Nephron (organoid): ENCODE data around the gene HIPK2.

Experiments
- H3K27ac Mint-ChIP-seq, 3 experiments: 2 replicates each; pipeline ENCODE4 v1.8.0; 2020; ENCODE audit warnings: mixed read lengths in 3 of 3, mild to moderate bottlenecking in 2 of 3, moderate library complexity in 1 of 3
- H3K27me3 Mint-ChIP-seq: 2 replicates; pipeline ENCODE4 v1.8.0; 2021; ENCODE audit warnings: low read depth, mild to moderate bottlenecking, moderate library complexity, mixed read lengths
- H3K36me3 Mint-ChIP-seq: 2 replicates; pipeline ENCODE4 v1.8.0; 2020; ENCODE audit warnings: low read depth, mixed read lengths
- H3K4me1 Mint-ChIP-seq: 2 replicates; pipeline ENCODE4 v1.8.0; 2020; ENCODE audit warnings: mixed read lengths
- H3K4me3 Mint-ChIP-seq, 3 experiments: 2 replicates each; pipeline ENCODE4 v1.8.0; 2020; ENCODE audit warnings: mild to moderate bottlenecking in 3 of 3, mixed read lengths in 3 of 3, moderate library complexity in 2 of 3
- H3K9me3 Mint-ChIP-seq: 2 replicates; pipeline ENCODE4 v1.8.0; 2020; ENCODE audit warnings: mixed read lengths
- TF ChIP-seq, protein P1 (sequence below), 3 experiments: fragments of 200-600 bp; sonication (generic); IDR thresholded peaks; one replicate each; pipeline ENCODE4 v1.5.0; 2021; ENCODE audit warnings: antibody characterized with exemption in 3 of 3; ENCODE audit not compliant: unreplicated experiment in 3 of 3

Gene HIPK2

DNA sequence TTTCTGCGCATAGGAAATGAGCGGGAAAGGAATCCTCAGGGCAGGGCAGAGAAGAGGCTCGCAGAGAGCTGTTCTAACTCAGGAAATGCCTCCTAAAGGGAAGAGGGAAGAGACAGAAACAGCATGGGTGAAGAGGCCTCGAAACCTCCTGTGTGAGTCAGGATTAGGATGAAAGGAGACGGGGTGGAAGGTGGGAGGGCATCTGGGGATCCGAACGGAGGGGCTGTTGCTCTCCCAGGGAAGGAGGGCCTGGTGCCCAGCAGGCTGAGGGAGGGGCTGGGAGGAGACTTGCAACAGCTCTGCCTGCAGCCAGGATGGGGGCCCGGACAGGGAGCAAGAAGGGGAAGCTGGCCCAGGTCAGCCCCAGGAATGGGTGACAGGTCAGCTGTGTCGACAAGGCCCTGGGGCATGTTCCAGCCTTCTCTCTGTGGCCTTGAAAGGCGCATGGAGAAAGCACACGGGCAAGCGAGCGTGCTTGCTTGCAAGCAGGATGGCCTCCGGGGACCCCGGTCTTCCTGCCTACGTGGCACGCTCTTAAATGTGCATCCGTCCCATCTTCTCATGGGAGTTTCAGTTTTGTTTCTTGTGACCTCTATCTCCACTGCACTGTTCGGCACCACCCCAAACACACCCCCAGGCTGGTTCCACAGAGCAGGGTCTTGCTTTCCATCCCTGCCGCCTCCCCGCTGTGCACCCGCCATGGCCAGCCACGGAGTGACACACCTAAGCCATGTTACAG, 63.5 kb downstream of the HIPK2 start:
- peaks cover 15% of the 10 kb centered on the region for H3K4me1 Mint-ChIP-seq
- H3K36me3 Mint-ChIP-seq, result peaks cover 65% of the 10 kb centered on the region
- H3K27me3 Mint-ChIP-seq, result no peaks in the 10 kb centered on the region
- H3K27ac Mint-ChIP-seq, result peak overlapping the region in 1 of 3 experiments; percentile 33
- TF ChIP-seq, protein P1, sequence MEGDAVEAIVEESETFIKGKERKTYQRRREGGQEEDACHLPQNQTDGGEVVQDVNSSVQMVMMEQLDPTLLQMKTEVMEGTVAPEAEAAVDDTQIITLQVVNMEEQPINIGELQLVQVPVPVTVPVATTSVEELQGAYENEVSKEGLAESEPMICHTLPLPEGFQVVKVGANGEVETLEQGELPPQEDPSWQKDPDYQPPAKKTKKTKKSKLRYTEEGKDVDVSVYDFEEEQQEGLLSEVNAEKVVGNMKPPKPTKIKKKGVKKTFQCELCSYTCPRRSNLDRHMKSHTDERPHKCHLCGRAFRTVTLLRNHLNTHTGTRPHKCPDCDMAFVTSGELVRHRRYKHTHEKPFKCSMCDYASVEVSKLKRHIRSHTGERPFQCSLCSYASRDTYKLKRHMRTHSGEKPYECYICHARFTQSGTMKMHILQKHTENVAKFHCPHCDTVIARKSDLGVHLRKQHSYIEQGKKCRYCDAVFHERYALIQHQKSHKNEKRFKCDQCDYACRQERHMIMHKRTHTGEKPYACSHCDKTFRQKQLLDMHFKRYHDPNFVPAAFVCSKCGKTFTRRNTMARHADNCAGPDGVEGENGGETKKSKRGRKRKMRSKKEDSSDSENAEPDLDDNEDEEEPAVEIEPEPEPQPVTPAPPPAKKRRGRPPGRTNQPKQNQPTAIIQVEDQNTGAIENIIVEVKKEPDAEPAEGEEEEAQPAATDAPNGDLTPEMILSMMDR (IDR thresholded peaks at IDR 0.05; ENCODE audit: unreplicated experiment in 3 of 3), result no peak
- no peaks in the 10 kb centered on the region for H3K9me3 Mint-ChIP-seq
- H3K4me3 Mint-ChIP-seq, result no peak overlapping the region

DNA sequence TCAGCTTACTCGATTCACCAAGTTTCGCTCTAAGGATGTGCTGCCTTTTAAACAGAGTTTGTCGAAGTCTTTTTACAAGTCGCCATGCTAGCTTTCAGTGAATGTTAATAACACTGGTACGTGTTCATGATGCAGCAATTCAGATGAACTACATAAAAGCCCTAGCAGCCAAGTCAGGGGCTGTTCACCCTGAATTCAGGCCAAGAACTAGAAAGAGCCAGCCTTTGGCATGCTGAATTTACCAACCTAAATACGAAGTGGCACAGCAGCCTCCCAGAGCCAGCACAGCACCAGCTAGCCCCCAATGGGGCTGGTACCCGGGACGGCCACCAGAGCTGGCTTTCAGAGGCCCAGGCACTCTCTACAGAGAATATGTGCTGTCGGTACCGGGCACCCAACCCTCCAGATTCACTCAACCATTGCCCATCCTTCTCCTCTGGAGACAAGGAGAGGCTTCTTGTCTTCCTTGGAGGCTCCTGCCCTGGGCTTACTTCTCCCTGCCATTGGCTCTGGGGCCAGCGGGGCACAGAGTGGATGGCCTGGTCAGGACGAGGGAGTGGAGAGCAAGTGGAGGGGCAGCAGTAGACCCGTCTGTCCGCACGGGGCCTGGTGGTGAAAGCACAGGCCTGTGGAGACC, 64.2 kb downstream of the HIPK2 start:
- H3K27me3 Mint-ChIP-seq, result no peaks in the 10 kb centered on the region
- no peaks in the 10 kb centered on the region for H3K9me3 Mint-ChIP-seq
- no peak overlapping the region for H3K4me3 Mint-ChIP-seq
- TF ChIP-seq, protein P1 (IDR thresholded peaks at IDR 0.05; ENCODE audit: unreplicated experiment in 3 of 3), result no peak
- peaks cover 69% of the 10 kb centered on the region for H3K36me3 Mint-ChIP-seq
- H3K27ac Mint-ChIP-seq, result peak overlapping the region in 1 of 3 experiments; percentile 33
- peaks cover 19% of the 10 kb centered on the region for H3K4me1 Mint-ChIP-seq

DNA sequence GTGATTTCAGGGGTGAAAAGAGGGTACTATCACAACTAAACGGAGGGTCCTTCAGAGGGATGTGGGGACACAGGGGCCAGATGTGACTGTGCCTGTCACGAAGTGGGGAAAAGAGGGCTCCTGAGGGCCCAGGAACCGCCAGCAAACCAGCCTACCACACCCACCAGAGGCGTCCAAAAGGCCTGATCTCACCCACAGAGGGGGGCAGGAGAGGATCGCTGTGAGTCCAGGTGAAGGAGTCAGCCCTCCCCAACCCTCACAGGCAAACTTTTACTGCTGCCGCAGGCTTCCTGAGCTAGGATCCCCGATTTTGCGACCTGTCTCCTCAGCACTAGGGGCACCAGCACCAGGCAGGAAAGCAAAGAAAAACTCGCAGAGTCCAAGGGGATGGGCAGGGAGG, 64.7 kb downstream of the HIPK2 start:
- peaks cover 19% of the 10 kb centered on the region for H3K4me1 Mint-ChIP-seq
- no peaks in the 10 kb centered on the region for H3K27me3 Mint-ChIP-seq
- H3K36me3 Mint-ChIP-seq, result peaks cover 69% of the 10 kb centered on the region
- no peak overlapping the region for H3K4me3 Mint-ChIP-seq
- H3K9me3 Mint-ChIP-seq, result no peaks in the 10 kb centered on the region
- TF ChIP-seq, protein P1 (IDR thresholded peaks at IDR 0.05; ENCODE audit: unreplicated experiment in 3 of 3), result no peak
- peak overlapping the region; percentile 15 to 38 (median 33) for H3K27ac Mint-ChIP-seq

DNA sequence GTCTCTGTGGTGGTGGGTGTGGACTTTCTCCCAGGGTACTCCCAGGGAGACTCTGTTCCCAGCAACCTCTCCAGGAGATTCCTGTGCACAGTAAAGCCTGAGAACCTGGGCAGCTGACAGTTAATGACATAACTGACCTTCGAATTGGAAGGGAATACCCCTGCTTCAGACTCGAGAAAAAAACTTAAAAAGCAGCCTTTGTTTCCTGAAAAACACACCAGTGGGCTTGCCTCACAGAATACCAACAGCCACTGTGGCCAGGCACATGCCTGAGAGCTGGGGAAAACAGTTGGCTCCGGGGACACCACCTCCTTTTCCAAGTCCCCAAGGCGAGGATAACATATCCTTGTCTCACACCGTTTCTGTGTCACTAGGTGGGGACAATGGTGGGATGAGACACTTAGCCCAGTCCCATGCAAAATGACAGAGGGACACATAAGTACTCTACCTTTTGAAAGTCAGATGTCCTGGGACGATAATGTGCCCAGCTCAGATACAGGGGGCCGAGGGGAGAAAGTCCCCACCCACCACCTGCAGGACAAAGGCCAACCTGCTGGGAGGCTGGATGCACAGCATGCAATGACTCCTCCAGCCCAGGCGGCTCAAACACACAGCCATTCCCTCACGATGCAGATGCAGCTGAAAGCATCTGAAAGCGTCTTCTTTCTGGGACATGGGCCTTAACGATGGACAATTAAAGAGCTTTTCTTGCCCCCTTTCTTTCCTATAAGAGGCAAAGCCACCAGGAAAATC, 65.6 kb downstream of the HIPK2 start:
- H3K4me3 Mint-ChIP-seq, result no peak overlapping the region
- H3K36me3 Mint-ChIP-seq, result peaks cover 73% of the 10 kb centered on the region
- peaks cover 19% of the 10 kb centered on the region for H3K4me1 Mint-ChIP-seq
- H3K27me3 Mint-ChIP-seq, result no peaks in the 10 kb centered on the region
- H3K27ac Mint-ChIP-seq, result peak overlapping the region; percentile 15 to 38 (median 28)
- no peaks in the 10 kb centered on the region for H3K9me3 Mint-ChIP-seq
- TF ChIP-seq, protein P1 (IDR thresholded peaks at IDR 0.05; ENCODE audit: unreplicated experiment in 3 of 3), result no peak

DNA sequence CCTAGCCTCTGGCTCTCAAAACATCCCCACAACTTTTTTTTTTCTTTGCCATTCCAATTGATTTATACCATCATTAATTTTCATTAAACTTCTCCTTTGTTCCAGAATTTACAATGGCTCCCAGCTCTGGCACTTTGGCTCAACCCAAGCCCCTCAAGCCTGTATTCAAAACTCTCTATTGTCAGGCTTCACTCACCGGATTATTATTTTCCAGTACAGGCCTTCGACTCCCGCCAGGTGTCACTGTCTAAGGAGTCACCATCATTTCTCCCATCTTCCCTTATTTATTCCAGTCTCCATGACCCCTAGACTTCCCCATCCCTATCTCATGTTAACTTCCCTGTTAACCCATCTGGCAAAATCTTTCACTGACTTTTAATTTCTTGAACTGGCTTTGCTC, 67.8 kb downstream of the HIPK2 start:
- no peak overlapping the region for H3K4me3 Mint-ChIP-seq
- peaks cover 30% of the 10 kb centered on the region for H3K4me1 Mint-ChIP-seq
- peaks cover 66% of the 10 kb centered on the region for H3K36me3 Mint-ChIP-seq
- TF ChIP-seq, protein P1 (IDR thresholded peaks at IDR 0.05; ENCODE audit: unreplicated experiment in 3 of 3), result no peak
- peak overlapping the region in 2 of 3 experiments; percentile 4 to 47 for H3K27ac Mint-ChIP-seq
- no peaks in the 10 kb centered on the region for H3K9me3 Mint-ChIP-seq
- no peaks in the 10 kb centered on the region for H3K27me3 Mint-ChIP-seq
